H9 (cell line): ENCODE measurements around the gene CDNF. TPM values are rescaled to one million over a fixed set of nuclear protein-coding genes. Genes with fewer than 3 reads are reported as not detected.
A peak's percentile ranks its signal among the peaks of the same experiment; 100 is the strongest.

Experiments
- DNase-seq: peaks from one replicate; pipeline ENCODE4 v3.0.0-alpha.2; 2017
- H2AFZ ChIP-seq: one replicate; pipeline ENCODE4 v1.6.1; 2013; ENCODE audit warnings: mild to moderate bottlenecking, low read length, control low read depth, moderate library complexity
- H2AK5ac ChIP-seq: 2 replicates; pipeline ENCODE4 v1.6.1; 2013; ENCODE audit warnings: low read length, control low read depth, mixed read lengths; ENCODE audit not compliant: insufficient read length
- H2BK120ac ChIP-seq: one replicate; pipeline ENCODE4 v1.6.1; 2013; ENCODE audit warnings: low read depth, mild to moderate bottlenecking, low read length, control low read depth, inconsistent platforms; ENCODE audit not compliant: poor library complexity, severe bottlenecking
- H2BK12ac ChIP-seq: 2 replicates; pipeline ENCODE4 v1.6.1; 2013; ENCODE audit warnings: low read length, control low read depth, mixed read lengths, low read depth; ENCODE audit not compliant: insufficient read length
- H2BK15ac ChIP-seq: 2 replicates; pipeline ENCODE4 v1.6.1; 2013; ENCODE audit warnings: low read depth, low read length, control low read depth
- H2BK20ac ChIP-seq: one replicate; pipeline ENCODE4 v1.6.1; 2013; ENCODE audit warnings: low read depth, mild to moderate bottlenecking, low read length, control low read depth, inconsistent platforms; ENCODE audit not compliant: poor library complexity, severe bottlenecking
- H2BK5ac ChIP-seq: 2 replicates; pipeline ENCODE4 v1.6.1; 2013; ENCODE audit warnings: low read length, control low read depth, mixed read lengths; ENCODE audit not compliant: insufficient read length
- H3K14ac ChIP-seq: 2 replicates; pipeline ENCODE4 v1.6.1; 2013; ENCODE audit warnings: low read length, control low read depth; ENCODE audit not compliant: insufficient read depth
- H3K18ac ChIP-seq: 2 replicates; pipeline ENCODE4 v1.6.1; 2013; ENCODE audit warnings: low read depth, mild to moderate bottlenecking, mixed read lengths, low read length, control low read depth; ENCODE audit not compliant: insufficient read length
- H3K23ac ChIP-seq: 2 replicates; pipeline ENCODE4 v1.6.1; 2013; ENCODE audit warnings: low read length, control low read depth, mixed read lengths, low read depth; ENCODE audit not compliant: insufficient read length
- H3K23me2 ChIP-seq: 2 replicates; pipeline ENCODE4 v1.6.1; 2013; ENCODE audit warnings: low read depth, mild to moderate bottlenecking, mixed read lengths, low read length, control low read depth; ENCODE audit not compliant: insufficient read length, poor library complexity, severe bottlenecking
- H3K27ac ChIP-seq: 2 replicates; pipeline ENCODE4 v1.5.1; 2013; ENCODE audit warnings: low read length, control low read depth, mixed read lengths, low read depth; ENCODE audit not compliant: insufficient read length
- H3K27me3 ChIP-seq: 2 replicates; pipeline ENCODE4 v1.6.1; 2013; ENCODE audit warnings: low read length, control low read depth, inconsistent platforms; ENCODE audit not compliant: insufficient read depth
- H3K4ac ChIP-seq: 2 replicates; pipeline ENCODE4 v1.6.1; 2013; ENCODE audit warnings: low read depth, mild to moderate bottlenecking, control low read depth, inconsistent platforms, low read length, moderate library complexity
- H3K4me1 ChIP-seq: 2 replicates; pipeline ENCODE4 v1.6.1; 2013; ENCODE audit warnings: low read length, control low read depth, inconsistent platforms; ENCODE audit not compliant: insufficient read depth
- H3K4me2 ChIP-seq: 2 replicates; pipeline ENCODE4 v1.6.1; 2013; ENCODE audit warnings: low read length, control low read depth, mixed read lengths; ENCODE audit not compliant: insufficient read length, insufficient read depth
- H3K56ac ChIP-seq: 2 replicates; pipeline ENCODE4 v1.6.1; 2013; ENCODE audit warnings: low read depth, mild to moderate bottlenecking, mixed read lengths, low read length, control low read depth; ENCODE audit not compliant: insufficient read length
- H3K79me1 ChIP-seq: 2 replicates; pipeline ENCODE4 v1.6.1; 2013; ENCODE audit warnings: low read depth, mild to moderate bottlenecking, moderate library complexity, low read length, control low read depth, inconsistent platforms; ENCODE audit not compliant: insufficient read depth, poor library complexity, severe bottlenecking
- H3K79me2 ChIP-seq: 2 replicates; pipeline ENCODE4 v1.6.1; 2013; ENCODE audit warnings: low read length, control low read depth, inconsistent platforms; ENCODE audit not compliant: insufficient read depth
- H3K9ac ChIP-seq: 2 replicates; pipeline ENCODE4 v1.6.1; 2013; ENCODE audit warnings: low read length, control low read depth, mixed read lengths; ENCODE audit not compliant: insufficient read length; ENCODE audit errors: extremely low read depth
- H3K9me3 ChIP-seq: one replicate; pipeline ENCODE4 v1.6.1; 2013; ENCODE audit warnings: low read depth, low read length, inconsistent platforms; ENCODE audit not compliant: control insufficient read depth
- H3T11ph ChIP-seq: one replicate; pipeline ENCODE4 v1.6.1; 2013; ENCODE audit warnings: mild to moderate bottlenecking, low read length, control low read depth, inconsistent platforms
- H4K20me1 ChIP-seq: one replicate; pipeline ENCODE4 v1.6.1; 2013; ENCODE audit not compliant: control insufficient read depth, insufficient read length, insufficient read depth
- H4K5ac ChIP-seq: 2 replicates; pipeline ENCODE4 v1.6.1; 2013; ENCODE audit warnings: low read depth, mild to moderate bottlenecking, mixed read lengths, low read length, control low read depth; ENCODE audit not compliant: insufficient read length
- H4K8ac ChIP-seq: replicated peaks from 2 replicates; pipeline ENCODE4 v1.6.1; 2013; ENCODE audit warnings: low read length, control low read depth, mixed read lengths, low read depth; ENCODE audit not compliant: insufficient read length
- H4K91ac ChIP-seq: 2 replicates; pipeline ENCODE4 v1.6.1; 2013; ENCODE audit warnings: low read depth, mild to moderate bottlenecking, moderate library complexity, mixed read lengths, low read length, control low read depth; ENCODE audit not compliant: insufficient read length
- H3K27ac Mint-ChIP-seq, 3 experiments: 2 replicates in 2 of 3; 3 replicates in 1 of 3; pipeline ENCODE4 v1.8.0; 2020 to 2021; ENCODE audit warnings: mixed read lengths in 3 of 3, mild to moderate bottlenecking in 1 of 3, moderate library complexity in 1 of 3
- H3K27me3 Mint-ChIP-seq: 2 replicates; pipeline ENCODE4 v1.8.0; 2021; ENCODE audit warnings: low read depth, mild to moderate bottlenecking, moderate library complexity, mixed read lengths
- H3K36me3 Mint-ChIP-seq, 3 experiments: 2 replicates in 2 of 3; 3 replicates in 1 of 3; pipeline ENCODE4 v1.8.0; 2020 to 2021; ENCODE audit warnings: low read depth in 3 of 3, mixed read lengths in 3 of 3; ENCODE audit not compliant: insufficient read depth in 1 of 3
- H3K4me1 Mint-ChIP-seq, 2 experiments: 2 replicates each; pipeline ENCODE4 v1.8.0; 2020; ENCODE audit warnings: mixed read lengths in 2 of 2
- H3K4me3 Mint-ChIP-seq, 2 experiments: 2 replicates in 1 of 2; 3 replicates in 1 of 2; pipeline ENCODE4 v1.8.0; 2020 to 2021; ENCODE audit warnings: mild to moderate bottlenecking in 2 of 2, mixed read lengths in 2 of 2, moderate library complexity in 1 of 2
- H3K9me3 Mint-ChIP-seq, 2 experiments: 2 replicates in 1 of 2; 3 replicates in 1 of 2; pipeline ENCODE4 v1.8.0; 2020; ENCODE audit warnings: mild to moderate bottlenecking in 2 of 2, mixed read lengths in 2 of 2, moderate library complexity in 1 of 2
- CTCF ChIP-seq: fragments of 200-600 bp; sonication (generic); conservative IDR thresholded peaks from 3 replicates; pipeline ENCODE4 v1.8.0; 2021; ENCODE audit warnings: antibody characterized with exemption, mild to moderate bottlenecking
- WGBS: extraction: QIAGEN DNeasy Blood & Tissue Kit; methylation state at CpG from one replicate; pipeline ENCODE4 v1.1.7; 2013; ENCODE audit warnings: missing lambda C conversion rate, low lambda C conversion rate, mixed read lengths; ENCODE audit not compliant: insufficient read length; ENCODE audit errors: extremely low coverage; 5-methylcytosine and 5-hydroxymethylcytosine counted together
- total RNA-seq: library from RNA; stranded (reverse); gene quantifications from 2 replicates; pipeline ENCODE4 v1.2.1, GENCODE V29; 2021

The CDNF gene
- total RNA-seq, 1 experiment from 2014 or later = 1.3 TPM

GRCh38 chr10:14858338-14858960, 20.6 kb upstream of the CDNF start:
- Histone ChIP-seq H2BK20ac (no peak overlapping the region), H2BK15ac (no peak overlapping the region), H3K23me2 (no peaks in the 10 kb centered on the region), H3K9me3 (no peaks in the 10 kb centered on the region), H3T11ph (no peak overlapping the region), H4K8ac (no peak overlapping the region), H4K91ac (no peak overlapping the region), H3K27me3 (no peaks in the 10 kb centered on the region), H4K5ac (no peak overlapping the region), H2BK12ac (no peak overlapping the region), H3K79me1 (no peaks in the 10 kb centered on the region), H2AK5ac (no peak overlapping the region), H3K14ac (no peak overlapping the region), H3K23ac (no peak overlapping the region), H3K79me2 (no peaks in the 10 kb centered on the region), H3K4me1 (no peaks in the 10 kb centered on the region), H3K56ac (no peak overlapping the region), H3K27ac (no peak overlapping the region), H4K20me1 (no peaks in the 10 kb centered on the region), H3K9ac (no peak overlapping the region), H2BK120ac (no peak overlapping the region), H3K4me2 (no peak overlapping the region), H2AFZ (no peak overlapping the region), H3K18ac (no peak overlapping the region), H3K4ac (no peak overlapping the region), H2BK5ac (no peak overlapping the region)
- no peak for DNase-seq
- no CpG with 5 or more reads among the region's 6 CpGs for WGBS
- no peaks in the 10 kb centered on the region for H3K9me3 Mint-ChIP-seq
- no peaks in the 10 kb centered on the region for H3K27me3 Mint-ChIP-seq
- no peak for TF ChIP-seq CTCF
- 0 out of 7 replicates have a peak overlapping the region, but pooled peaks of 1 of the 3 experiments have one; percentile 29 for H3K27ac Mint-ChIP-seq
- H3K4me1 Mint-ChIP-seq = no peaks in the 10 kb centered on the region
- H3K4me3 Mint-ChIP-seq = no peak overlapping the region
- peaks cover 9 to 52% (median 22%) of the 10 kb centered on the region in 3 experiments; a peak in 6 of 7 replicates for H3K36me3 Mint-ChIP-seq
